ENCODE data around the gene RGPD3.

DNA sequence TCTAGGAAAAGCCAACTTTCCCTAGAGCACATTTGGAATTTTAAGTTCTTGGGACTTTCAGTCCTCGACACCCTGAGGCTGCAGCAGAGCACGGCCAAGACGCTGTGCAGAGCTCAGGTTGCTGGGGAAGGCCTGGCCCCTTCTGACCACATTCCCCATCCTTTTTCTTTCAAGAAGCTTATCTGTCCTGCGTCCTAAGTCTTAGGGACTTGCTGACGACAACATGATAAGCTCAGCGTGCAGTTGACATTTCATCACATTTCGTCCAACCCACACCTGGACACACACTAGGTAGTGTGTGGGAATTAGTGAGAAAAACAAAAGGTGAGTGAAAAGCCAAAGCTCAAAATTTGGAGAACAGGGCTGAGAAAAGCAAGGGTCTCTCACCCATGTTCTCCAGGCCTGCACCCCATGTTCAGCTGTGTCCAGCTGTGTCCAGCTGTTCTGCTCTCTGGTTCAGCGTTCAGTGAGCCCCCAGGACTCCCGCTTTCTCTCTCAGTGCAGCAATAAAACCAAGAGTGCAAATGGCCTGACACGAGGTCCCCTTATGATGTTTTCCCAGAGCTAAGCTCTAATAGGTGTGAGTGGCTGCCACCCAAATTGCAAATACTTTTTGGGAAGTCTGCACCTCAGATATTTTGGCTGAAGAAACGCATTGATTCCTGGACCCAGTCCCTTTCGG is 101.9 kb downstream of the RGPD3 start:
- TF ChIP-seq, protein P1, sequence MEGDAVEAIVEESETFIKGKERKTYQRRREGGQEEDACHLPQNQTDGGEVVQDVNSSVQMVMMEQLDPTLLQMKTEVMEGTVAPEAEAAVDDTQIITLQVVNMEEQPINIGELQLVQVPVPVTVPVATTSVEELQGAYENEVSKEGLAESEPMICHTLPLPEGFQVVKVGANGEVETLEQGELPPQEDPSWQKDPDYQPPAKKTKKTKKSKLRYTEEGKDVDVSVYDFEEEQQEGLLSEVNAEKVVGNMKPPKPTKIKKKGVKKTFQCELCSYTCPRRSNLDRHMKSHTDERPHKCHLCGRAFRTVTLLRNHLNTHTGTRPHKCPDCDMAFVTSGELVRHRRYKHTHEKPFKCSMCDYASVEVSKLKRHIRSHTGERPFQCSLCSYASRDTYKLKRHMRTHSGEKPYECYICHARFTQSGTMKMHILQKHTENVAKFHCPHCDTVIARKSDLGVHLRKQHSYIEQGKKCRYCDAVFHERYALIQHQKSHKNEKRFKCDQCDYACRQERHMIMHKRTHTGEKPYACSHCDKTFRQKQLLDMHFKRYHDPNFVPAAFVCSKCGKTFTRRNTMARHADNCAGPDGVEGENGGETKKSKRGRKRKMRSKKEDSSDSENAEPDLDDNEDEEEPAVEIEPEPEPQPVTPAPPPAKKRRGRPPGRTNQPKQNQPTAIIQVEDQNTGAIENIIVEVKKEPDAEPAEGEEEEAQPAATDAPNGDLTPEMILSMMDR (IDR thresholded peaks at IDR 0.05) = no peak
- TF ChIP-seq POLR2A (IDR thresholded peaks at IDR 0.05) = no peak
